ENCODE measurements around the gene CCDC24. TPM values are rescaled to one million over a fixed set of nuclear protein-coding genes. Genes with fewer than 3 reads are reported as not detected.

The CCDC24 gene
- total and polyA plus RNA-seq, 2 of the 13 experiments (the other 11 are each of a cell fraction or from before 2014, with no cell fraction given), result 1.4 to 2.9 TPM

GRCh38 chr1:43979528-43980254, 11.7 kb upstream of the CCDC24 start (continued):
- peak; percentile 80 for TF ChIP-seq PATZ1 (CRISPR knock-in tag; IDR thresholded peaks at IDR 0.05)
- TF ChIP-seq MXD4 (CRISPR knock-in tag; IDR thresholded peaks at IDR 0.05), result peak; percentile 89; the same call in 1 of the 2 replicates
- TF ChIP-seq CBFB (CRISPR knock-in tag; IDR thresholded peaks at IDR 0.05), result no peak
- no peak for TF ChIP-seq NFE2L1 (CRISPR knock-in tag; IDR thresholded peaks at IDR 0.05; ENCODE audit: borderline replicate concordance)
- no peak for TF ChIP-seq ARNT (IDR thresholded peaks at IDR 0.05)
- peak; percentile 73; the same call in 1 of the 2 replicates for TF ChIP-seq ZNF772 (CRISPR knock-in tag; IDR thresholded peaks at IDR 0.05)
- peak; percentile 19 for TF ChIP-seq HIC2 (CRISPR knock-in tag; IDR thresholded peaks at IDR 0.05; ENCODE audit: low read depth)
- no peak for TF ChIP-seq RAD51 (IDR thresholded peaks at IDR 0.05; ENCODE audit: borderline replicate concordance)
- TF ChIP-seq ZNF878 (CRISPR knock-in tag; IDR thresholded peaks at IDR 0.05), result no peak
- TF ChIP-seq MAX (IDR thresholded peaks at IDR 0.05), result peak; percentile 97
- 0 out of 2 replicates have a peak, but pooled peaks have one; percentile 10 for TF ChIP-seq MIER2 (CRISPR knock-in tag; IDR thresholded peaks at IDR 0.05)
- TF ChIP-seq E2F1 (CRISPR knock-in tag; IDR thresholded peaks at IDR 0.05), result no peak
- 0 out of 2 replicates have a peak, but pooled peaks have one; percentile 27 for TF ChIP-seq ZSCAN9 (CRISPR knock-in tag; IDR thresholded peaks at IDR 0.05; ENCODE audit: borderline replicate concordance)
- peak in 1 of 2 experiments; percentile 55; a peak in 1 of 4 replicates for TF ChIP-seq HMGXB4 (CRISPR knock-in tag; IDR thresholded peaks at IDR 0.05; ENCODE audit: borderline replicate concordance in 1 of 2, low read depth in 1 of 2)
- TF ChIP-seq ZNF276 (CRISPR knock-in tag; IDR thresholded peaks at IDR 0.05; ENCODE audit: low read depth), result no peak
- TF ChIP-seq ZNF580 (CRISPR knock-in tag; IDR thresholded peaks at IDR 0.05; ENCODE audit: borderline replicate concordance, low read depth), result no peak

Measured in HepG2 (cell line).